GM23338 (cell line): ENCODE measurements around the gene NUP214. TPM values are rescaled to one million over a fixed set of nuclear protein-coding genes. Genes with fewer than 3 reads are reported as not detected.

ENCODE experiments used
- CREB1 ChIP-seq: fragments of 250-450 bp; sonication (Bioruptor Pico); IDR thresholded peaks from 2 replicates; pipeline ENCODE4 v1.5.0; 2020; ENCODE audit warnings: low read depth, mild to moderate bottlenecking, moderate library complexity
- EZH2 ChIP-seq: fragments of 200-600 bp; sonication (generic); IDR thresholded peaks from one replicate; pipeline ENCODE4 v1.8.0; 2017; ENCODE audit warnings: antibody characterized with exemption, mild to moderate bottlenecking, low read depth; ENCODE audit not compliant: unreplicated experiment
- ZNF331 ChIP-seq: fragments of 250-450 bp; sonication (Bioruptor Pico); IDR thresholded peaks from 2 replicates; pipeline ENCODE4 v1.5.0; 2020; ENCODE audit warnings: low read depth, mild to moderate bottlenecking, moderate library complexity
- ZNF462 ChIP-seq: fragments of 250-450 bp; sonication (Bioruptor Pico); IDR thresholded peaks from 2 replicates; pipeline ENCODE4 v1.5.0; 2020; ENCODE audit warnings: mild to moderate bottlenecking, moderate library complexity
- polyA plus RNA-seq: library from polyadenylated mRNA; unstranded; fragments of >200 nt; fragmentation: Nextera tagmentation; extraction: Ambion mirVana; gene quantifications from 2 replicates; pipeline ENCODE4 v1.2.1, GENCODE V29; 2016
- total RNA-seq: library from RNA; depleted of rRNA; stranded (reverse); fragments of >200 nt; shearing (Covaris generic); gene quantifications from 2 replicates; pipeline ENCODE4 v1.2.3, GENCODE V29; 2014
- TF ChIP-seq, protein P1 (sequence below): IDR thresholded peaks from 2 replicates; pipeline ENCODE4 v1.6.1; 2016; ENCODE audit warnings: antibody characterized with exemption
- TF ChIP-seq, protein P2 (sequence below): IDR thresholded peaks from one replicate; pipeline ENCODE4 v1.6.1; 2018; ENCODE audit warnings: antibody characterized with exemption; ENCODE audit not compliant: unreplicated experiment

Gene NUP214
- total and polyA plus RNA-seq, 2 experiments from 2014 or later: 36.0 to 57.0 TPM

- no peak for TF ChIP-seq ZNF462 (CRISPR knock-in tag)
- TF ChIP-seq EZH2: no peak
- no peak for TF ChIP-seq ZNF331
- TF ChIP-seq, protein P1, sequence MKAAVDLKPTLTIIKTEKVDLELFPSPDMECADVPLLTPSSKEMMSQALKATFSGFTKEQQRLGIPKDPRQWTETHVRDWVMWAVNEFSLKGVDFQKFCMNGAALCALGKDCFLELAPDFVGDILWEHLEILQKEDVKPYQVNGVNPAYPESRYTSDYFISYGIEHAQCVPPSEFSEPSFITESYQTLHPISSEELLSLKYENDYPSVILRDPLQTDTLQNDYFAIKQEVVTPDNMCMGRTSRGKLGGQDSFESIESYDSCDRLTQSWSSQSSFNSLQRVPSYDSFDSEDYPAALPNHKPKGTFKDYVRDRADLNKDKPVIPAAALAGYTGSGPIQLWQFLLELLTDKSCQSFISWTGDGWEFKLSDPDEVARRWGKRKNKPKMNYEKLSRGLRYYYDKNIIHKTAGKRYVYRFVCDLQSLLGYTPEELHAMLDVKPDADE: no peak
- TF ChIP-seq, protein P2, sequence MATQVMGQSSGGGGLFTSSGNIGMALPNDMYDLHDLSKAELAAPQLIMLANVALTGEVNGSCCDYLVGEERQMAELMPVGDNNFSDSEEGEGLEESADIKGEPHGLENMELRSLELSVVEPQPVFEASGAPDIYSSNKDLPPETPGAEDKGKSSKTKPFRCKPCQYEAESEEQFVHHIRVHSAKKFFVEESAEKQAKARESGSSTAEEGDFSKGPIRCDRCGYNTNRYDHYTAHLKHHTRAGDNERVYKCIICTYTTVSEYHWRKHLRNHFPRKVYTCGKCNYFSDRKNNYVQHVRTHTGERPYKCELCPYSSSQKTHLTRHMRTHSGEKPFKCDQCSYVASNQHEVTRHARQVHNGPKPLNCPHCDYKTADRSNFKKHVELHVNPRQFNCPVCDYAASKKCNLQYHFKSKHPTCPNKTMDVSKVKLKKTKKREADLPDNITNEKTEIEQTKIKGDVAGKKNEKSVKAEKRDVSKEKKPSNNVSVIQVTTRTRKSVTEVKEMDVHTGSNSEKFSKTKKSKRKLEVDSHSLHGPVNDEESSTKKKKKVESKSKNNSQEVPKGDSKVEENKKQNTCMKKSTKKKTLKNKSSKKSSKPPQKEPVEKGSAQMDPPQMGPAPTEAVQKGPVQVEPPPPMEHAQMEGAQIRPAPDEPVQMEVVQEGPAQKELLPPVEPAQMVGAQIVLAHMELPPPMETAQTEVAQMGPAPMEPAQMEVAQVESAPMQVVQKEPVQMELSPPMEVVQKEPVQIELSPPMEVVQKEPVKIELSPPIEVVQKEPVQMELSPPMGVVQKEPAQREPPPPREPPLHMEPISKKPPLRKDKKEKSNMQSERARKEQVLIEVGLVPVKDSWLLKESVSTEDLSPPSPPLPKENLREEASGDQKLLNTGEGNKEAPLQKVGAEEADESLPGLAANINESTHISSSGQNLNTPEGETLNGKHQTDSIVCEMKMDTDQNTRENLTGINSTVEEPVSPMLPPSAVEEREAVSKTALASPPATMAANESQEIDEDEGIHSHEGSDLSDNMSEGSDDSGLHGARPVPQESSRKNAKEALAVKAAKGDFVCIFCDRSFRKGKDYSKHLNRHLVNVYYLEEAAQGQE: no peak
- no peak for TF ChIP-seq CREB1 (CRISPR knock-in tag)
Observed at GRCh38 chr9:131169563-131170240, 44.3 kb downstream of the NUP214 start (continued).
